ENCODE results near the gene ZNF598. TPM values are rescaled to one million over a fixed set of nuclear protein-coding genes. Genes with fewer than 3 reads are reported as not detected.

The ZNF598 gene
- total and polyA plus RNA-seq, 2 experiments from 2014 or later: 8.5 to 48.6 TPM

- Mint-ChIP-seq H3K27me3 (ENCODE audit: insufficient read depth, low read depth, poor library complexity) (peaks cover 12% of the 10 kb centered on the region), H3K27ac (no peak overlapping the region), H3K4me3 (no peak overlapping the region), H3K36me3 (ENCODE audit: low read depth) (no peaks in the 10 kb centered on the region), H3K9me3 (no peaks in the 10 kb centered on the region), H3K4me1 (peaks cover 11% of the 10 kb centered on the region)
- ATAC-seq: no peak
- Histone ChIP-seq H3K4me3 (no peak overlapping the region), H3K4me2 (no peak overlapping the region), H3K79me2 (replicated peaks; ENCODE audit: insufficient read depth) (peaks cover 10% of the 10 kb centered on the region), H3F3A (replicated peaks; ENCODE audit: low read depth) (0 out of 2 replicates have a peak, but pooled peaks cover 5% of the 10 kb centered on the region), H2AFZ (no peak overlapping the region), H3K27ac (ENCODE audit: low read depth) (no peak overlapping the region), H3K36me3 (ENCODE audit: insufficient read depth) (no peaks in the 10 kb centered on the region), H3K4me1 (ENCODE audit: insufficient read depth) (peaks cover 5% of the 10 kb centered on the region; the same call in 1 of the 2 replicates), H4K20me1 (replicated peaks; ENCODE audit: insufficient read depth) (peaks cover 3% of the 10 kb centered on the region; the same call in 1 of the 2 replicates), H3K9me2 (ENCODE audit: insufficient read depth) (no peaks in the 10 kb centered on the region), H3K27me3 (ENCODE audit: insufficient read depth) (no peaks in the 10 kb centered on the region)
- TF ChIP-seq POLR2AphosphoS5 (IDR thresholded peaks at IDR 0.05; ENCODE audit: low read depth) (no peak), CREB1 (CRISPR knock-in tag; IDR thresholded peaks at IDR 0.05; ENCODE audit: low read depth) (no peak), STAT1 (IDR thresholded peaks at IDR 0.05; ENCODE audit: unreplicated experiment) (no peak), REST (IDR thresholded peaks at IDR 0.05; ENCODE audit: unreplicated experiment) (no peak), JUNB (IDR thresholded peaks at IDR 0.05; ENCODE audit: unreplicated experiment) (no peak), NANOG (IDR thresholded peaks at IDR 0.05; ENCODE audit: borderline replicate concordance) (no peak), CTCF (conservative IDR thresholded peaks at IDR 0.05; ENCODE audit: low read depth in 2 of 2) (no peak), EZH2 (IDR thresholded peaks at IDR 0.05; ENCODE audit: low read depth, unreplicated experiment) (no peak), ETS1 (IDR thresholded peaks at IDR 0.05) (no peak), EZH2phosphoT487 (IDR thresholded peaks at IDR 0.05; ENCODE audit: unreplicated experiment) (no peak), ZNF331 (CRISPR knock-in tag; IDR thresholded peaks at IDR 0.05; ENCODE audit: low read depth) (no peak), ZNF114 (CRISPR knock-in tag; IDR thresholded peaks at IDR 0.05) (no peak), ZNF462 (CRISPR knock-in tag; IDR thresholded peaks at IDR 0.05) (no peak)
- DNase-seq (ENCODE audit: low spot score): no peak
Observed at GRCh38 chr16:2042171-2042985, 32.8 kb upstream of the ZNF598 start.

All from GM23338 (cell line).